ENCODE data around the gene PCBP2. TPM values are rescaled to one million over a fixed set of nuclear protein-coding genes. Genes with fewer than 3 reads are reported as not detected.

Gene PCBP2
- total and polyA plus RNA-seq, 10 donors, result 449 to 779 (median 631) TPM

DNA sequence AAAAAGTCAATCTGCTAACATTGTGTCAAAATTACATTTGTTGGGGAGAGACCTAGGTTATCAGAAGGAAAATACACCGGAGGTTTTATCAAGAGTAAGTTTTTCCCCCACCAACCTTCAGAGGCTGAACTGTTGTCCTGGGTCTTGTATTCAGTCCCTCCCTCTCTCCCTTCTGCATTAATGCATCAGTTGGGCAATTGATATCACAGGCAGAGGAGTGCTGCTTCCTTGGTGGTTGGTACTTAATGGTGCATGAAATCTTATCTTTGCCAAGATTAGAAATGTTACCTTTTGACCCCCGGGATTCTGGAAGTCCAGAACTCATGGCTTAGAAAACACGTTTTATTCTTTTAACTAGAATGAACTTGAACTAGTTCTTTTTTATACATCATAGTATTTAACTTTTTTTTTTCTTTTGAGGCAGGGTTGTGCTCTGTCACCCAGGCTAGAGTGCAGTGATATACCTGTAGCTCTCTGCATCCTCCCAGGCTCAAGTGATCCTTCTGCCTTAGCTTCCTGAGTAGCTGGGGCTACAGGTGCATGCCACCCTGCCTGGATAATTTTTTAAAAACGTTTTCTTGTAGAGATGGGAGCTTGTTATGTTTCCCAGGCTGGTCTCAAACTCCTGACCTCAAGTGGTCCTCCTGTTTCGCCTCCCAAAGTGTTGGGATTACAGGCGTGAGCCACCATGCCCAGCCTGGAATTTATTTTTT is 4.9 kb downstream of the PCBP2 start:
- Histone ChIP-seq H3K9me3 (no peaks in the 10 kb centered on the region), H3K27ac (no peak overlapping the region), H3K27me3 (replicated peaks in 1 of 7) (no peaks in the 10 kb centered on the region), H3K4me1 (peaks cover 25 to 79% (median 45%) of the 10 kb centered on the region in 6 donors), H3K36me3 (peaks cover 15 to 86% (median 76%) of the 10 kb centered on the region in 6 donors), H3K4me3 (no peak overlapping the region)
- no peak for DNase-seq
- intact Hi-C loops (cut with DNase I; ENCODE audit: low total_unique reads), result loop anchor here (10.0 kb wide), 1 partner anchor 48 kb away; the partner anchor contains the start of genes NPFF and TARBP2
- TF ChIP-seq POLR2AphosphoS5 (IDR thresholded peaks at IDR 0.05), result no peak
- no peak for TF ChIP-seq POLR2A (IDR thresholded peaks at IDR 0.05)
- TF ChIP-seq CTCF (IDR thresholded peaks at IDR 0.05 in 8 of 11, conservative IDR thresholded peaks at IDR 0.05 in 3 of 11), result no peak
- 78 to 88% (median 84%) methylated on average over 6 of the region's 6 CpGs for WGBS, 5 donors

- TF ChIP-seq CTCF (IDR thresholded peaks at IDR 0.05 in 8 of 11, conservative IDR thresholded peaks at IDR 0.05 in 3 of 11) (no peak), POLR2AphosphoS5 (IDR thresholded peaks at IDR 0.05) (no peak), POLR2A (IDR thresholded peaks at IDR 0.05) (no peak)
- no peak for DNase-seq
- intact Hi-C loops (cut with DNase I; ENCODE audit: low total_unique reads), result loop anchor here (10.0 kb wide), 1 partner anchor 46 kb away; the partner anchor contains the start of genes NPFF and TARBP2
- Histone ChIP-seq H3K27ac (no peak overlapping the region), H3K27me3 (replicated peaks in 1 of 7) (no peaks in the 10 kb centered on the region), H3K36me3 (peaks cover 15 to 100% (median 99%) of the 10 kb centered on the region in 6 donors), H3K4me3 (no peak overlapping the region), H3K9me3 (no peaks in the 10 kb centered on the region), H3K4me1 (peaks cover 16 to 87% (median 43%) of the 10 kb centered on the region in 6 donors)
- 80 to 85% (median 82%) methylated on average over 4 of the region's 4 CpGs for WGBS, 5 donors
Measured at GRCh38 chr12:53459097-53459496, 7.2 kb downstream of the PCBP2 start.

GRCh38 chr12:53461059-53461458 is 9.2 kb downstream of the PCBP2 start:
- TF ChIP-seq CTCF (IDR thresholded peaks at IDR 0.05 in 8 of 11, conservative IDR thresholded peaks at IDR 0.05 in 3 of 11) (no peak), POLR2A (IDR thresholded peaks at IDR 0.05) (no peak), POLR2AphosphoS5 (IDR thresholded peaks at IDR 0.05) (no peak)
- intact Hi-C loops (cut with DNase I; ENCODE audit: low total_unique reads), result no loop called here
- 80 to 90% (median 85%) methylated on average over 3 of the region's 3 CpGs for WGBS, 5 donors
- H3K4me1 ChIP-seq, result peaks cover 3 to 87% (median 37%) of the 10 kb centered on the region in 6 donors
- H3K27me3 ChIP-seq (replicated peaks in 1 of 7), result no peaks in the 10 kb centered on the region
- H3K9me3 ChIP-seq, result no peaks in the 10 kb centered on the region
- peaks cover 10 to 100% (median 100%) of the 10 kb centered on the region in 6 donors for H3K36me3 ChIP-seq
- no peak for DNase-seq
- no peak overlapping the region for H3K27ac ChIP-seq
- H3K4me3 ChIP-seq, result no peak overlapping the region

DNA sequence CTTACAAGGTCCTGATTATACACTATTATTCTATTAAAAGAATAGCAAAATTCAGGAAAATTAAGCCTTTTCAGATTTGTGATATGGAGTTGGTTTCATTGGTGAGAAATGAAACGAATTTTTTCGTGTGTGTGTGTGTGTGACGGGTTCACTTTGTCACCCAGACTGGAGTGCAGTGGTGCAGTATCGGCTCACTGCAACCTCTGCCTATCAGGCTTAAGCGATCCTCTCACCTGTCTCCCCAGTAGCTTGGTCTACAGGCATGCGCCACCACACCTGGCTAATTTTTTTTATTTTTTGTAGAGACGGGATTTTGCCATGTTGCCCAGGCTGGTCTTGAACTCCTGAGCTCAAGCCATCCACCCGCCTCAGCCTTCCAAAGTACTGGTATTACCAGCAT is 9.7 kb downstream of the PCBP2 start:
- intact Hi-C loops (cut with DNase I; ENCODE audit: low total_unique reads), result no loop called here
- WGBS, 5 donors, result 89 to 90% (median 90%) methylated on average over 8 of the region's 8 CpGs
- no peak for DNase-seq
- Histone ChIP-seq H3K4me1 (peaks cover 3 to 87% (median 35%) of the 10 kb centered on the region in 6 donors), H3K27ac (no peak overlapping the region), H3K4me3 (no peak overlapping the region), H3K9me3 (no peaks in the 10 kb centered on the region), H3K36me3 (peaks cover 7 to 100% (median 100%) of the 10 kb centered on the region in 6 donors), H3K27me3 (replicated peaks in 1 of 7) (no peaks in the 10 kb centered on the region)
- peak in 1 of 3 donors; percentile 30 for TF ChIP-seq POLR2AphosphoS5 (IDR thresholded peaks at IDR 0.05)
- TF ChIP-seq CTCF (IDR thresholded peaks at IDR 0.05 in 8 of 11, conservative IDR thresholded peaks at IDR 0.05 in 3 of 11), result no peak
- no peak for TF ChIP-seq POLR2A (IDR thresholded peaks at IDR 0.05)

All from spleen (tissue), 11 donors.